Right hindlimb (tissue), 1 donor: ENCODE data around the gene ZNRF4.
"Not testable (repeated sequence)": the region's sequence is repeated elsewhere in the genome, so short reads cannot be mapped to it uniquely, and the experiment has no call there.

Experiments used
- DNase-seq: peaks from one replicate; pipeline ENCODE4 v3.0.0-alpha.2; 2018

ZNRF4 gene

GRCh38 chr19:5455367-5456129, at the start of gene ZNRF4:
Gene ZNRF4, plus strand, starts transcription at chr19:5455417. Its CDS starts 75 bp downstream, at chr19:5455492.
- DNase-seq: no peak

GRCh38 chr19:5406198-5406597, 49.0 kb upstream of the ZNRF4 start:
- not testable (repeated sequence) for DNase-seq

GRCh38 chr19:5406816-5407215, 48.4 kb upstream of the ZNRF4 start:
- no peak for DNase-seq

- no peak for DNase-seq
Measured at GRCh38 chr19:5407356-5407755, 47.9 kb upstream of the ZNRF4 start.

- no peak for DNase-seq
Measured at GRCh38 chr19:5417495-5418436, 37.5 kb upstream of the ZNRF4 start.

- no peak for DNase-seq
Measured at GRCh38 chr19:5418677-5419076, 36.5 kb upstream of the ZNRF4 start.

- DNase-seq: no peak
Measured at GRCh38 chr19:5420953-5421352, 34.3 kb upstream of the ZNRF4 start.

GRCh38 chr19:5423567-5424125, 31.6 kb upstream of the ZNRF4 start:
- DNase-seq: no peak

- no peak for DNase-seq
Measured at GRCh38 chr19:5424192-5424973, 30.8 kb upstream of the ZNRF4 start.

GRCh38 chr19:5425260-5425659, 30.0 kb upstream of the ZNRF4 start:
- DNase-seq: no peak

- DNase-seq: no peak
Measured at GRCh38 chr19:5430237-5430636, 25.0 kb upstream of the ZNRF4 start.

- no peak for DNase-seq
Measured at GRCh38 chr19:5432687-5433086, 22.5 kb upstream of the ZNRF4 start.

- DNase-seq: no peak
Measured at GRCh38 chr19:5434351-5434917, 20.8 kb upstream of the ZNRF4 start.

GRCh38 chr19:5434970-5435641, 20.1 kb upstream of the ZNRF4 start:
- no peak for DNase-seq

- no peak for DNase-seq
Measured at GRCh38 chr19:5435642-5436017, 19.6 kb upstream of the ZNRF4 start.

- peak; percentile 58 for DNase-seq
Measured at GRCh38 chr19:5436106-5436947, 18.9 kb upstream of the ZNRF4 start.

GRCh38 chr19:5436948-5437306, 18.3 kb upstream of the ZNRF4 start:
- DNase-seq: no peak

GRCh38 chr19:5438756-5439155, 16.5 kb upstream of the ZNRF4 start:
- not testable (repeated sequence) for DNase-seq

GRCh38 chr19:5439452-5439851, 15.8 kb upstream of the ZNRF4 start:
- no peak for DNase-seq

GRCh38 chr19:5440299-5440698, 14.9 kb upstream of the ZNRF4 start:
- no peak for DNase-seq

GRCh38 chr19:5443723-5444122, 11.5 kb upstream of the ZNRF4 start:
- DNase-seq: no peak
